DOHH2 (cell line): ENCODE results near the gene IDUA.

ENCODE experiments used
- H3F3A ChIP-seq: fragments of 200-600 bp; sonication (generic), shearing (Covaris generic); 2 replicates; pipeline ENCODE4 v1.6.0; 2016; ENCODE audit warnings: antibody characterized with exemption, mild to moderate bottlenecking; ENCODE audit not compliant: control insufficient read depth, insufficient read depth
- H3K27ac ChIP-seq: fragments of 200-600 bp; sonication (generic); 2 replicates; pipeline ENCODE4 v1.5.1; 2014; ENCODE audit warnings: low read depth, mild to moderate bottlenecking, low read length, moderate library complexity
- H3K27me3 ChIP-seq: fragments of 200-600 bp; sonication (generic); 2 replicates; pipeline ENCODE4 v1.6.1; 2014; ENCODE audit warnings: mild to moderate bottlenecking, low read length, mixed read lengths; ENCODE audit not compliant: control insufficient read depth
- H3K36me3 ChIP-seq: fragments of 200-600 bp; sonication (generic); 2 replicates; pipeline ENCODE4 v1.6.1; 2014; ENCODE audit warnings: mild to moderate bottlenecking, low read length, moderate library complexity, mixed read lengths; ENCODE audit not compliant: control insufficient read depth
- H3K4me1 ChIP-seq: fragments of 200-600 bp; sonication (generic); 2 replicates; pipeline ENCODE4 v1.6.1; 2014; ENCODE audit warnings: mild to moderate bottlenecking, low read length, mixed read lengths; ENCODE audit not compliant: control insufficient read depth
- H3K4me2 ChIP-seq: fragments of 200-600 bp; sonication (generic); 2 replicates; pipeline ENCODE4 v1.6.0; 2014; ENCODE audit warnings: mild to moderate bottlenecking, low read length, moderate library complexity
- H3K4me3 ChIP-seq: fragments of 200-600 bp; sonication (generic); 2 replicates; pipeline ENCODE4 v1.5.1; 2014; ENCODE audit warnings: mild to moderate bottlenecking, low read length, mixed read lengths
- H3K79me2 ChIP-seq: fragments of 200-600 bp; sonication (generic); 2 replicates; pipeline ENCODE4 v1.6.1; 2014; ENCODE audit warnings: mild to moderate bottlenecking, low read length, mixed read lengths; ENCODE audit not compliant: control insufficient read depth
- H3K9me2 ChIP-seq: fragments of 200-600 bp; sonication (generic); replicated peaks from 2 replicates; pipeline ENCODE4 v1.6.1; 2014; ENCODE audit warnings: mild to moderate bottlenecking, low read length, mixed read lengths; ENCODE audit not compliant: control insufficient read depth
- H3K9me3 ChIP-seq: fragments of 200-600 bp; sonication (generic); 2 replicates; pipeline ENCODE4 v1.6.1; 2014; ENCODE audit warnings: antibody characterized with exemption, low read length, mixed read lengths; ENCODE audit not compliant: control insufficient read depth, insufficient read depth
- H4K20me1 ChIP-seq: fragments of 200-600 bp; sonication (generic); 2 replicates; pipeline ENCODE4 v1.6.0; 2014; ENCODE audit warnings: low read depth, mild to moderate bottlenecking, antibody characterized with exemption, low read length, moderate library complexity; ENCODE audit not compliant: control insufficient read depth, insufficient read depth
- CTCF ChIP-seq: fragments of 200-600 bp; sonication (generic); IDR thresholded peaks from one replicate; pipeline ENCODE4 v1.5.1; 2014; ENCODE audit warnings: antibody characterized with exemption, mild to moderate bottlenecking, low read depth, low read length; ENCODE audit not compliant: poor library complexity, severe bottlenecking
- EZH2phosphoT487 ChIP-seq: fragments of 200-600 bp; sonication (generic); IDR thresholded peaks from 2 replicates; pipeline ENCODE4 v1.6.1; 2017; ENCODE audit warnings: borderline replicate concordance, mild to moderate bottlenecking, antibody characterized with exemption, low read length, moderate library complexity, mixed read lengths

The IDUA gene

DNA sequence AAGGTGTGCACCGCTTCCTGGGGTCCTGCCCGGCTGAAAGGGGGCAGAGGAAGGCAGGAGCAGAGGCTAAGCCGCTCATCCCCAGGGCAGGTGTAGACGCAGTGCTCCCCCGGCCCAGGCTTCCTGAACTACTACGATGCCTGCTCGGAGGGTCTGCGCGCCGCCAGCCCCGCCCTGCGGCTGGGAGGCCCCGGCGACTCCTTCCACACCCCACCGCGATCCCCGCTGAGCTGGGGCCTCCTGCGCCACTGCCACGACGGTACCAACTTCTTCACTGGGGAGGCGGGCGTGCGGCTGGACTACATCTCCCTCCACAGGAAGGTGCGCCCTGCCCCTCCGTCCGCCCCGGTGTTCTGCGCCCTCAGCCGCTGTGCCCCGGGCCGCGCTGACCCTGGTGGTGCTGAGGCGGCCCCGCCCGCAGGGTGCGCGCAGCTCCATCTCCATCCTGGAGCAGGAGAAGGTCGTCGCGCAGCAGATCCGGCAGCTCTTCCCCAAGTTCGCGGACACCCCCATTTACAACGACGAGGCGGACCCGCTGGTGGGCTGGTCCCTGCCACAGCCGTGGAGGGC, 14.8 kb downstream of the IDUA start:
- Histone ChIP-seq H3K4me2 (no peak overlapping the region), H3K79me2 (no peaks in the 10 kb centered on the region), H3K4me3 (no peak overlapping the region), H3K9me3 (no peaks in the 10 kb centered on the region), H3K9me2 (no peaks in the 10 kb centered on the region), H3K36me3 (no peaks in the 10 kb centered on the region), H3K4me1 (peaks cover 35% of the 10 kb centered on the region), H3K27me3 (peaks cover 23% of the 10 kb centered on the region), H4K20me1 (no peaks in the 10 kb centered on the region), H3K27ac (no peak overlapping the region), H3F3A (no peaks in the 10 kb centered on the region)
- no peak for TF ChIP-seq CTCF
- TF ChIP-seq EZH2phosphoT487, result no peak

GRCh38 chr4:1002131-1002630, 15.3 kb downstream of the IDUA start:
- no peak overlapping the region for H3K4me3 ChIP-seq
- H4K20me1 ChIP-seq, result no peaks in the 10 kb centered on the region
- no peaks in the 10 kb centered on the region for H3K79me2 ChIP-seq
- H3K27ac ChIP-seq, result no peak overlapping the region
- no peaks in the 10 kb centered on the region for H3F3A ChIP-seq
- H3K4me2 ChIP-seq, result no peak overlapping the region
- TF ChIP-seq CTCF (no peak), EZH2phosphoT487 (no peak)
- peaks cover 35% of the 10 kb centered on the region for H3K4me1 ChIP-seq
- peaks cover 23% of the 10 kb centered on the region for H3K27me3 ChIP-seq
- H3K9me2 ChIP-seq, result no peaks in the 10 kb centered on the region
- no peaks in the 10 kb centered on the region for H3K36me3 ChIP-seq
- H3K9me3 ChIP-seq, result no peaks in the 10 kb centered on the region

- Histone ChIP-seq H3K79me2 (no peaks in the 10 kb centered on the region), H3K9me3 (no peaks in the 10 kb centered on the region), H3F3A (no peaks in the 10 kb centered on the region), H3K4me1 (peaks cover 34% of the 10 kb centered on the region), H3K4me3 (no peak overlapping the region), H3K27ac (no peak overlapping the region), H3K9me2 (no peaks in the 10 kb centered on the region), H3K36me3 (no peaks in the 10 kb centered on the region), H3K4me2 (no peak overlapping the region), H3K27me3 (peaks cover 24% of the 10 kb centered on the region), H4K20me1 (no peaks in the 10 kb centered on the region)
- no peak for TF ChIP-seq CTCF
- TF ChIP-seq EZH2phosphoT487, result no peak
Observed at GRCh38 chr4:1002631-1003251, 15.9 kb downstream of the IDUA start.
